AG09319 (cell line): Measurements from ENCODE around the gene RALGAPB.

Experiments used
- DNase-seq: peaks from one replicate; pipeline ENCODE4 v3.0.0-alpha.2; 2010; ENCODE audit warnings: low read depth; ENCODE audit errors: extremely low read depth
- CTCF ChIP-seq: IDR thresholded peaks from 2 replicates; pipeline ENCODE4 v1.5.1; 2011; ENCODE audit warnings: low read depth, mild to moderate bottlenecking, inconsistent platforms, low read length, moderate library complexity

RALGAPB gene

GRCh38 chr20:38447931-38448675, 24.5 kb upstream of the RALGAPB start:
- TF ChIP-seq CTCF: no peak
- no peak for DNase-seq

GRCh38 chr20:38449046-38449445, 23.6 kb upstream of the RALGAPB start:
- DNase-seq: no peak
- TF ChIP-seq CTCF: no peak

GRCh38 chr20:38450412-38450975, 22.1 kb upstream of the RALGAPB start:
- DNase-seq: no peak
- TF ChIP-seq CTCF: no peak

- no peak for DNase-seq
- TF ChIP-seq CTCF: no peak
These were observed 19.6 kb upstream of the RALGAPB start for GRCh38 chr20:38452880-38453624.

- DNase-seq: no peak
- TF ChIP-seq CTCF: no peak
These were observed 18.7 kb upstream of the RALGAPB start for GRCh38 chr20:38453941-38454340.

- DNase-seq: no peak
- TF ChIP-seq CTCF: no peak
These were observed 17.8 kb upstream of the RALGAPB start for GRCh38 chr20:38454556-38455473.
